ENCODE measurements around the gene PPIG.

- TF ChIP-seq CTCF (IDR thresholded peaks at IDR 0.05) (no peak), POLR2A (IDR thresholded peaks at IDR 0.05) (no peak)
Measured at GRCh38 chr2:169659320-169659719, 75.2 kb downstream of the PPIG start.

All from tibial nerve (tissue), 3 donors.